GM23338 (cell line): ENCODE data around the gene MFRP.

Experiments
- CTCF ChIP-seq, 2 experiments: fragments of 200-600 bp in 1 of 2; sonication (generic) in 1 of 2; conservative IDR thresholded peaks; 2 replicates each; pipeline versions ENCODE4 v1.5.1 to v1.6.1; 2016 to 2017; ENCODE audit warnings: antibody characterized with exemption in 2 of 2, low read depth in 2 of 2, mild to moderate bottlenecking in 2 of 2, moderate library complexity in 1 of 2
- EZH2phosphoT487 ChIP-seq: fragments of 200-600 bp; sonication (generic); IDR thresholded peaks from one replicate; pipeline ENCODE4 v1.8.1; 2018; ENCODE audit warnings: antibody characterized with exemption; ENCODE audit not compliant: unreplicated experiment
- REST ChIP-seq: IDR thresholded peaks from one replicate; pipeline ENCODE4 v1.6.1; 2018; ENCODE audit warnings: antibody characterized with exemption; ENCODE audit not compliant: unreplicated experiment
- STAT1 ChIP-seq: IDR thresholded peaks from one replicate; pipeline ENCODE4 v1.6.1; 2016; ENCODE audit warnings: antibody characterized with exemption; ENCODE audit not compliant: unreplicated experiment

GRCh38 chr11:119293461-119293860 lies 53.0 kb downstream of the MFRP start:
- TF ChIP-seq CTCF (conservative IDR thresholded peaks at IDR 0.05; ENCODE audit: low read depth in 2 of 2): no peak
- TF ChIP-seq EZH2phosphoT487: no peak
- no peak for TF ChIP-seq REST
- no peak for TF ChIP-seq STAT1
